ENCODE measurements around the gene SURF4. TPM values are rescaled to one million over a fixed set of nuclear protein-coding genes. Genes with fewer than 3 reads are reported as not detected.
A peak's percentile ranks its signal among the peaks of the same experiment; 100 is the strongest.

Gene SURF4
- total RNA-seq, 1 experiment from 2014 or later: 171 TPM

DNA sequence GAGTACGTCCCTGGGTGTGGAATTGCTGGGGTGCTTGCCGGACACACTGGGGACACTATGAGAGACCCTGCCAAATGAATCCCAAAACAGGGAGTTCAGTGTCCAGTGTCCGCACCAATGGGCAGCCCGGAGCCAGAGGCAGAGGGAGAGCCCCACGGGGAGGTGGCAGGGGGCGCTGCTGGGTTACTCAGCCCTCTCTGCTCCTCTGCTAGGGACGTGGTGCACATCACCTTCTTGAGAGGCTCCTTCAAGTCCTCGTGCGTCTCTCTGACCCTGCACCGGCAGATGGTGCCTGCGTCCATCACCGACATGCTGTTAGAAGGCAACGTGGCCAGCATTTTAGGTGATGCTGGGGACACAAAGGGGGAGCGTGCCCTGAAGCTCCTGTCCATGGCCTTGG is 21.1 kb upstream of the SURF4 start:
- Mint-ChIP-seq H3K36me3 (no peaks in the 10 kb centered on the region), H3K9me3 (no peaks in the 10 kb centered on the region), H3K27ac (no peak overlapping the region), H3K4me3 (no peak overlapping the region), H3K4me1 (no peaks in the 10 kb centered on the region), H3K27me3 (ENCODE audit: low read depth) (peaks cover 6% of the 10 kb centered on the region)
- DNase-seq (ENCODE audit: low spot score): peak; percentile 82
- TF ChIP-seq FOXK1 (CRISPR knock-in tag; IDR thresholded peaks at IDR 0.05): no peak
- TF ChIP-seq ZBTB21 (CRISPR knock-in tag; IDR thresholded peaks at IDR 0.05; ENCODE audit: borderline replicate concordance): no peak
- TF ChIP-seq JUN (CRISPR knock-in tag; IDR thresholded peaks at IDR 0.05): no peak
- no peak for TF ChIP-seq NFE2L1 (CRISPR knock-in tag; IDR thresholded peaks at IDR 0.05)
- TF ChIP-seq ZNF138 (CRISPR knock-in tag; conservative IDR thresholded peaks at IDR 0.05): no peak
- TF ChIP-seq, protein P1, sequence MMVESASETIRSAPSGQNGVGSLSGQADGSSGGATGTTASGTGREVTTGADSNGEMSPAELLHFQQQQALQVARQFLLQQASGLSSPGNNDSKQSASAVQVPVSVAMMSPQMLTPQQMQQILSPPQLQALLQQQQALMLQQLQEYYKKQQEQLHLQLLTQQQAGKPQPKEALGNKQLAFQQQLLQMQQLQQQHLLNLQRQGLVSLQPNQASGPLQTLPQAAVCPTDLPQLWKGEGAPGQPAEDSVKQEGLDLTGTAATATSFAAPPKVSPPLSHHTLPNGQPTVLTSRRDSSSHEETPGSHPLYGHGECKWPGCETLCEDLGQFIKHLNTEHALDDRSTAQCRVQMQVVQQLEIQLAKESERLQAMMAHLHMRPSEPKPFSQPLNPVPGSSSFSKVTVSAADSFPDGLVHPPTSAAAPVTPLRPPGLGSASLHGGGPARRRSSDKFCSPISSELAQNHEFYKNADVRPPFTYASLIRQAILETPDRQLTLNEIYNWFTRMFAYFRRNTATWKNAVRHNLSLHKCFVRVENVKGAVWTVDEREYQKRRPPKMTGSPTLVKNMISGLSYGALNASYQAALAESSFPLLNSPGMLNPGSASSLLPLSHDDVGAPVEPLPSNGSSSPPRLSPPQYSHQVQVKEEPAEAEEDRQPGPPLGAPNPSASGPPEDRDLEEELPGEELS (CRISPR knock-in tag; IDR thresholded peaks at IDR 0.05): no peak
- TF ChIP-seq, protein P2, sequence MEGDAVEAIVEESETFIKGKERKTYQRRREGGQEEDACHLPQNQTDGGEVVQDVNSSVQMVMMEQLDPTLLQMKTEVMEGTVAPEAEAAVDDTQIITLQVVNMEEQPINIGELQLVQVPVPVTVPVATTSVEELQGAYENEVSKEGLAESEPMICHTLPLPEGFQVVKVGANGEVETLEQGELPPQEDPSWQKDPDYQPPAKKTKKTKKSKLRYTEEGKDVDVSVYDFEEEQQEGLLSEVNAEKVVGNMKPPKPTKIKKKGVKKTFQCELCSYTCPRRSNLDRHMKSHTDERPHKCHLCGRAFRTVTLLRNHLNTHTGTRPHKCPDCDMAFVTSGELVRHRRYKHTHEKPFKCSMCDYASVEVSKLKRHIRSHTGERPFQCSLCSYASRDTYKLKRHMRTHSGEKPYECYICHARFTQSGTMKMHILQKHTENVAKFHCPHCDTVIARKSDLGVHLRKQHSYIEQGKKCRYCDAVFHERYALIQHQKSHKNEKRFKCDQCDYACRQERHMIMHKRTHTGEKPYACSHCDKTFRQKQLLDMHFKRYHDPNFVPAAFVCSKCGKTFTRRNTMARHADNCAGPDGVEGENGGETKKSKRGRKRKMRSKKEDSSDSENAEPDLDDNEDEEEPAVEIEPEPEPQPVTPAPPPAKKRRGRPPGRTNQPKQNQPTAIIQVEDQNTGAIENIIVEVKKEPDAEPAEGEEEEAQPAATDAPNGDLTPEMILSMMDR (IDR thresholded peaks at IDR 0.05): peak; percentile 24; the same call in 1 of the 2 replicates
- TF ChIP-seq, protein P3, sequence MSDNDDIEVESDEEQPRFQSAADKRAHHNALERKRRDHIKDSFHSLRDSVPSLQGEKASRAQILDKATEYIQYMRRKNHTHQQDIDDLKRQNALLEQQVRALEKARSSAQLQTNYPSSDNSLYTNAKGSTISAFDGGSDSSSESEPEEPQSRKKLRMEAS (CRISPR knock-in tag; IDR thresholded peaks at IDR 0.05): peak; percentile 31; the same call in 1 of the 2 replicates
- TF ChIP-seq IRF2 (CRISPR knock-in tag; IDR thresholded peaks at IDR 0.05; ENCODE audit: borderline replicate concordance, low read depth): no peak
- no peak for TF ChIP-seq TCF7 (CRISPR knock-in tag; IDR thresholded peaks at IDR 0.05; ENCODE audit: low read depth)
- POLR2A ChIA-PET: no interaction called here
- peak; percentile 90 for ATAC-seq
- CTCF ChIA-PET: interaction anchor here (0.5 to 3.6 kb wide), 5 partner anchors 11 to 268 kb away, joined by 3 to 13 read pairs (median 5); partner anchors contain the start of genes ADAMTS13 and REXO4

DNA sequence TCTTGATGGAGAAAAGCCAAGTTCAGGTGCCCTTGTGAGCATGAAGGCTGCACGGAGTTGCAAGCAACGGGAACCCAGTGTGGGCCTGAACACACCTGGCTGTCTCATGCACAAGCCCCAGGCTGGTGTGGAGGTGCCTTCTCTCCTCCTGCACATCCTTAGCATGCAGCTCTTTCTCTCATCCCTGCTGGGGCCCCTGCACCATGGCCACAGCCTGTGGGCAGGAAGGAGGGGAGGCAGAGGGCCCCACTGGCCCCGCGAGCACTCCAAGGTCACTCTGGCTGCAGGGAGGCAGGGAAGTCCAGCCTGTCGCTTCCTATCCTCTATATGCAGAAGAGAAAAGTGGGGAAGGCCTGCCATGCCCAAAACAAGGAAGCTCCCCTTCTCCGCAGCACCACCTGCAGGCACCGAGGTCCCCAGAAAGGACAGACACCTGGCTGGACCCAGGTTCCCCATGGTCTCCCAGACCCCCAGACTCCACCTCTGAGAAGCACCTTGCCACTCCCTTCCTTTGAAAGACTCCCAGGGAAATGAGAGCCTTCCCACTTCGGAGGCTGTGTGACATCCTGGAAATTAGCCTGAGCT is 18.9 kb upstream of the SURF4 start:
- no peak for TF ChIP-seq ZNF396 (CRISPR knock-in tag; IDR thresholded peaks at IDR 0.05; ENCODE audit: borderline replicate concordance)
- no peak for TF ChIP-seq ZBTB21 (CRISPR knock-in tag; IDR thresholded peaks at IDR 0.05; ENCODE audit: borderline replicate concordance)
- Mint-ChIP-seq H3K4me1 (no peaks in the 10 kb centered on the region), H3K27ac (no peak overlapping the region), H3K27me3 (ENCODE audit: low read depth) (peaks cover 17% of the 10 kb centered on the region), H3K36me3 (peaks cover 5% of the 10 kb centered on the region), H3K4me3 (no peak overlapping the region), H3K9me3 (peaks cover 14% of the 10 kb centered on the region)
- ChIA-PET POLR2A (no interaction called here), CTCF (interaction anchor here (0.6 to 3.6 kb wide), 12 partner anchors 9 to 224 kb away, joined by 3 to 13 read pairs (median 4); partner anchors contain the start of gene CACFD1)
- DNase-seq (ENCODE audit: low spot score) (peak; percentile 24), ATAC-seq (no peak)

DNA sequence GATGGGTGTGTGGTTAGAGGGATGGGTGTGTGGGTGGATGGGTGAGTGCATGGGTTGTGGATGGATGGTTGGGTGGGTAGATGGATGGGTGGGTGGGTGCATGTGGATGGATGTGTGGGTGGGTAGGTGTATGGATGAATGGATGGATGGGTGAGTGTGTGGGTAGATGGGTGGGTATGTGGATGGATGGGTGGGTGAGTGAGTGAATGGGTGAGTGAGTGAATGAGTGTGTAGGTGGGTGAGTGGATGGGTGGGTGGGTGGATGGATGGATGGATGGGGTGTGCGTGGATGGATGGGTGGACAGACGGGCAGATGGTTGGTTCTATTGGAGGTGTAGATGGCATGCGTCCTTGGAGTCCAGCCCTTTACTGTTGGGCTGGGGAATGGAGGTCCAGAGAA is 17.5 kb upstream of the SURF4 start:
- ATAC-seq (no peak), DNase-seq (ENCODE audit: low spot score) (no peak)
- Mint-ChIP-seq H3K36me3 (peaks cover 5% of the 10 kb centered on the region), H3K4me1 (no peaks in the 10 kb centered on the region), H3K9me3 (peaks cover 16% of the 10 kb centered on the region), H3K27me3 (ENCODE audit: low read depth) (peaks cover 21% of the 10 kb centered on the region), H3K27ac (no peak overlapping the region), H3K4me3 (no peak overlapping the region)
- CTCF ChIA-PET: no interaction called here
- POLR2A ChIA-PET: no interaction called here
- TF ChIP-seq, protein P4, sequence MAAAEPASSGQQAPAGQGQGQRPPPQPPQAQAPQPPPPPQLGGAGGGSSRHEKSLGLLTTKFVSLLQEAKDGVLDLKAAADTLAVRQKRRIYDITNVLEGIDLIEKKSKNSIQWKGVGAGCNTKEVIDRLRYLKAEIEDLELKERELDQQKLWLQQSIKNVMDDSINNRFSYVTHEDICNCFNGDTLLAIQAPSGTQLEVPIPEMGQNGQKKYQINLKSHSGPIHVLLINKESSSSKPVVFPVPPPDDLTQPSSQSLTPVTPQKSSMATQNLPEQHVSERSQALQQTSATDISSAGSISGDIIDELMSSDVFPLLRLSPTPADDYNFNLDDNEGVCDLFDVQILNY (CRISPR knock-in tag; IDR thresholded peaks at IDR 0.05): no peak
- TF ChIP-seq RORB (CRISPR knock-in tag; IDR thresholded peaks at IDR 0.05): no peak
- no peak for TF ChIP-seq RELA (CRISPR knock-in tag; IDR thresholded peaks at IDR 0.05; ENCODE audit: borderline replicate concordance)
- TF ChIP-seq, protein P1 (CRISPR knock-in tag; IDR thresholded peaks at IDR 0.05): no peak
- no peak for TF ChIP-seq PRRX2 (CRISPR knock-in tag; IDR thresholded peaks at IDR 0.05)
- TF ChIP-seq, protein P5, sequence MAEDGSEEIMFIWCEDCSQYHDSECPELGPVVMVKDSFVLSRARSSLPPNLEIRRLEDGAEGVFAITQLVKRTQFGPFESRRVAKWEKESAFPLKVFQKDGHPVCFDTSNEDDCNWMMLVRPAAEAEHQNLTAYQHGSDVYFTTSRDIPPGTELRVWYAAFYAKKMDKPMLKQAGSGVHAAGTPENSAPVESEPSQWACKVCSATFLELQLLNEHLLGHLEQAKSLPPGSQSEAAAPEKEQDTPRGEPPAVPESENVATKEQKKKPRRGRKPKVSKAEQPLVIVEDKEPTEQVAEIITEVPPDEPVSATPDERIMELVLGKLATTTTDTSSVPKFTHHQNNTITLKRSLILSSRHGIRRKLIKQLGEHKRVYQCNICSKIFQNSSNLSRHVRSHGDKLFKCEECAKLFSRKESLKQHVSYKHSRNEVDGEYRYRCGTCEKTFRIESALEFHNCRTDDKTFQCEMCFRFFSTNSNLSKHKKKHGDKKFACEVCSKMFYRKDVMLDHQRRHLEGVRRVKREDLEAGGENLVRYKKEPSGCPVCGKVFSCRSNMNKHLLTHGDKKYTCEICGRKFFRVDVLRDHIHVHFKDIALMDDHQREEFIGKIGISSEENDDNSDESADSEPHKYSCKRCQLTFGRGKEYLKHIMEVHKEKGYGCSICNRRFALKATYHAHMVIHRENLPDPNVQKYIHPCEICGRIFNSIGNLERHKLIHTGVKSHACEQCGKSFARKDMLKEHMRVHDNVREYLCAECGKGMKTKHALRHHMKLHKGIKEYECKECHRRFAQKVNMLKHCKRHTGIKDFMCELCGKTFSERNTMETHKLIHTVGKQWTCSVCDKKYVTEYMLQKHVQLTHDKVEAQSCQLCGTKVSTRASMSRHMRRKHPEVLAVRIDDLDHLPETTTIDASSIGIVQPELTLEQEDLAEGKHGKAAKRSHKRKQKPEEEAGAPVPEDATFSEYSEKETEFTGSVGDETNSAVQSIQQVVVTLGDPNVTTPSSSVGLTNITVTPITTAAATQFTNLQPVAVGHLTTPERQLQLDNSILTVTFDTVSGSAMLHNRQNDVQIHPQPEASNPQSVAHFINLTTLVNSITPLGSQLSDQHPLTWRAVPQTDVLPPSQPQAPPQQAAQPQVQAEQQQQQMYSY (CRISPR knock-in tag; IDR thresholded peaks at IDR 0.05): no peak
- TF ChIP-seq, protein P6, sequence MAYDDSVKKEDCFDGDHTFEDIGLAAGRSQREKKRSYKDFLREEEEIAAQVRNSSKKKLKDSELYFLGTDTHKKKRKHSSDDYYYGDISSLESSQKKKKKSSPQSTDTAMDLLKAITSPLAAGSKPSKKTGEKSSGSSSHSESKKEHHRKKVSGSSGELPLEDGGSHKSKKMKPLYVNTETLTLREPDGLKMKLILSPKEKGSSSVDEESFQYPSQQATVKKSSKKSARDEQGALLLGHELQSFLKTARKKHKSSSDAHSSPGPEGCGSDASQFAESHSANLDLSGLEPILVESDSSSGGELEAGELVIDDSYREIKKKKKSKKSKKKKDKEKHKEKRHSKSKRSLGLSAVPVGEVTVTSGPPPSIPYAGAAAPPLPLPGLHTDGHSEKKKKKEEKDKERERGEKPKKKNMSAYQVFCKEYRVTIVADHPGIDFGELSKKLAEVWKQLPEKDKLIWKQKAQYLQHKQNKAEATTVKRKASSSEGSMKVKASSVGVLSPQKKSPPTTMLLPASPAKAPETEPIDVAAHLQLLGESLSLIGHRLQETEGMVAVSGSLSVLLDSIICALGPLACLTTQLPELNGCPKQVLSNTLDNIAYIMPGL (CRISPR knock-in tag; IDR thresholded peaks at IDR 0.05): no peak
- TF ChIP-seq ZNF396 (CRISPR knock-in tag; IDR thresholded peaks at IDR 0.05; ENCODE audit: borderline replicate concordance): no peak
- TF ChIP-seq, protein P7, sequence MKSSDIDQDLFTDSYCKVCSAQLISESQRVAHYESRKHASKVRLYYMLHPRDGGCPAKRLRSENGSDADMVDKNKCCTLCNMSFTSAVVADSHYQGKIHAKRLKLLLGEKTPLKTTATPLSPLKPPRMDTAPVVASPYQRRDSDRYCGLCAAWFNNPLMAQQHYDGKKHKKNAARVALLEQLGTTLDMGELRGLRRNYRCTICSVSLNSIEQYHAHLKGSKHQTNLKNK (CRISPR knock-in tag; IDR thresholded peaks at IDR 0.05): no peak
